ENCODE data around the gene MCRIP2.
"Not testable (repeated sequence)": the region's sequence is repeated elsewhere in the genome, so short reads cannot be mapped to it uniquely, and the experiment has no call there.

Gene MCRIP2

DNA sequence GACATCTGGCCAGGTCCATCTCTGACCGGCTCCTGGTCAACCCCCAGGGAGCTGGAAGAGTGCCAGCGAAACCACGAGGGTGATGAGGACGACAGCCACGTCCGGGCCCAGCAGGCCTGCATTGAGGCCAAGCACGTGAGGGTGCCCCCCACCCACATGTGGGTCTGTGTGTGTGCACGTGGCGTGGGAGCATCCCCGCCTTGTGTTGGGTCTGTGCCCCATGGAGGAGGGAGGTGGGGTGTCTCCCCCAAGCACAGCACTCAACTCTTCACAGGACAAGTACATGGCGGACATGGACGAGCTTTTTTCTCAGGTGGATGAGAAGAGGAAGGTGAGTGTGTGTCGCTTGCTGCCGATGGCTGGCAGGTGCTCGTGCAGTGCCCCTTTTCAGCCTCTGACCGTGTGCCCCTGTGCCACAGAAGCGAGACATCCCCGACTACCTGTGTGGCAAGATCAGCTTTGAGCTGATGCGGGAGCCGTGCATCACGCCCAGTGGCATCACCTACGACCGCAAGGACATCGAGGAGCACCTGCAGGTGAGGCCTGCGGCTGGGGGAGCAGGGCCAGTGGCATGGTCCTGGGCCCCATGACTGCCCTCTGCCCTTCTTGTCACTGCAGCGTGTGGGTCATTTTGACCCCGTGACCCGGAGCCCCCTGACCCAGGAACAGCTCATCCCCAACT, 40.3 kb downstream of the MCRIP2 start:
- DNase-seq (ENCODE audit: low spot score), result no peak

DNA sequence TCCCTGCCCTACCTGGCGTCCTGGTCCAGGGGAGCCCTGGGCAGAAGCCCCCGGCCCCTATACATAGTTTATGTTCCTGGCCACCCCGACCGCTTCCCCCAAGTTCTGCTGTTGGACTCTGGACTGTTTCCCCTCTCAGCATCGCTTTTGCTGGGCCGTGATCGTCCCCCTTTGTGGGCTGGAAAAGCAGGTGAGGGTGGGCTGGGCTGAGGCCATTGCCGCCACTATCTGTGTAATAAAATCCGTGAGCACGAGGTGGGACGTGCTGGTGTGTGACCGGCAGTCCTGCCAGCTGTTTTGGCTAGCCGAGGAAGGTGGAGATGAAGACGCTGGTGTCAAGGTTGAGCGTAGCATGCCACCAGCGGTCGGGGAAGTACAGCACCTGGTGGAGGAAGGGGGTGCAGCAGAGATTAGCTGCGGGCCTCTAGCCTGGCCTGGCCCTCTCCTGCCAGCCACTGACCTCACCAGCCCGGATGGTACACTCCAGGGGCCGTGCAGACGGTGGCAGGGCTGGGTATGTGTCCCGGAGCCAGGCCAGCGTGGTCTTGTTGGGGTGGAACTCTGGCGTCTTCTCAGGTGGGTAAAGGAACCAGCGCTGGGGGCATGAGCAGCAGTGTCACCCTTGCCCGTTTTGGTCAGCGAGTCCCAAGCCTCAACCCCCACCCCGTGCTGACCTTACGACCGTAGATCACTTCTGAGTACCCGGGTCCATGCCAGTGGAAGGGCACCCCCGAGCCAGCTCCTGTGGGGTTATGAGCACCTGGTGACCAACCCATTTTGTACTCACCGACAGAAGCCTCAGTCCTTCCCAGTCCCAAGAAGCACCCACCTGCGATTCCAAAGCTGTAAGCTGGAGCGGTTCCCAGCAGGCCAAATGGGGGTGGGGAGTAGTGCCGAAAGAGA, 41.1 kb downstream of the MCRIP2 start:
- DNase-seq (ENCODE audit: low spot score), result no peak

DNA sequence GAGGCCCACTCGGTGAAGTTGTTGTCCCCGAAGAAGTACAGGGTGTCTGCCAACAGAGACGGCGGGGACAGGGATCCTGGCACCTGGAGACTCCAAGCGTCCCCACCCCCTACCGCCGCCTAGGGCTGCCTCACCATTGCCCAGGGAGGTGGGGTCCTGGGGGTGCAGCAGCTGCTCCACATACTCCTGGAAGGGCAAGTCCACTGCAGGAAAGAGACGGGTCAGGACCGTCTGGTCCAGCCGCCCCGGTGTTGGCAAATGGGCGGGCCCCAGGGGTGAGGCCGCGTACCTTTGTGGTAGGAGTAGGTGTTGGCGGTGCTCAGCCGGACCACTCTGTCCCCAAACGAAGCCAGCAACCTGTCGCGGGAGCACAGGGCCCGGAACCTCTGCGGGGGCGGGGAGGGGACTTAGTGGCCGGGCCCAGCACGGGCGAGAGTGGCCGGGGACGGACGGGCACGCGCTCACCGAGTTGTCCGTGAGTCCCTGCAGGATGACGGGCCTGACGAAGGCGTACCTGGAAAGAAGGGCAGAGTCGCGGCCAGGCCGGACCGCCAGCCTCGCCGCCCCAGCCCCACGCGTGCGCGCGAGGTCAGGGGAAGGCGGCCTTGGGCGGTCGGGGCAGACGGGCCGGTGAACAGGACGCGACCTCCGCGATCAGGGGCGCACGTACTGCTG, 41.9 kb downstream of the MCRIP2 start:
- DNase-seq (ENCODE audit: low spot score), result no peak

DNA sequence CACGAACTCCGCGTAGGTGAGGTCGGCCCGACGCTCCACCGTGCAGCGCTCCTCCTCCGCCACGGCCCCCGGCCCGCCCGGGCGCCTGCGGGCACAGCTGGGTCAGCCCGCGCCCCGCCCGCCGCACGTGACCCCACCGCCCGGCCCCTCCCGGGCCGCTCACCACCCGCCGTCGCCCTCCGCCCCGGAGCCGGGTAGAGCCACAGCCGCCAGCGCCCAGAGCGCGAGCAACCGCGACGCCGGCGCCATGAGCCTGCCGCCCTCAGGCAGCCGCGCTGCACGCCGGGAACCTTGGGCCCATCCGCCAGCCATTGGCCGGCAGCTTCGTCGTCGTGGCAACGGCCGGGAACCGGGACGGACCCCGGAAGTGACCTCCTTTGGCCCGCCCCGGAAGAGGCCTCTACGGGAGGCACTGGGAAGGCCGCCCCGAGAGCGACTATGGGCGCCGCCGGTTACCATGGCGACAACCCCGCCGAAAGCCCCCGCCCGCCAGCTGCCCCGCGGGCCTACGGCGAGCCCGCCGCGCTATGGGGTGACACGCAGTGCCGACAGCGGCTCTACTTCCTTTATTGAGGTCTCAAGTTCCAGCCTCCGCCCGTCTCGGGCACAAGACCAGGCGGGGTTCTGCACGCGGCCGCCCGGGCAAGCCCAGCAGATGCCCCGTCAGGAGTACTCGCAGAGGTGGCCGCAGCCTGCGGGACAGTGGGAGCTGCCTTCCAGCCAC, 42.6 kb downstream of the MCRIP2 start, which contains the start of gene JMJD8:
JMJD8 (minus strand) TSS at position 264 of the 724 bp plus-strand sequence; CDS start at position 249, 15 bp downstream.
- peak; percentile 97 for DNase-seq (ENCODE audit: low spot score)

DNA sequence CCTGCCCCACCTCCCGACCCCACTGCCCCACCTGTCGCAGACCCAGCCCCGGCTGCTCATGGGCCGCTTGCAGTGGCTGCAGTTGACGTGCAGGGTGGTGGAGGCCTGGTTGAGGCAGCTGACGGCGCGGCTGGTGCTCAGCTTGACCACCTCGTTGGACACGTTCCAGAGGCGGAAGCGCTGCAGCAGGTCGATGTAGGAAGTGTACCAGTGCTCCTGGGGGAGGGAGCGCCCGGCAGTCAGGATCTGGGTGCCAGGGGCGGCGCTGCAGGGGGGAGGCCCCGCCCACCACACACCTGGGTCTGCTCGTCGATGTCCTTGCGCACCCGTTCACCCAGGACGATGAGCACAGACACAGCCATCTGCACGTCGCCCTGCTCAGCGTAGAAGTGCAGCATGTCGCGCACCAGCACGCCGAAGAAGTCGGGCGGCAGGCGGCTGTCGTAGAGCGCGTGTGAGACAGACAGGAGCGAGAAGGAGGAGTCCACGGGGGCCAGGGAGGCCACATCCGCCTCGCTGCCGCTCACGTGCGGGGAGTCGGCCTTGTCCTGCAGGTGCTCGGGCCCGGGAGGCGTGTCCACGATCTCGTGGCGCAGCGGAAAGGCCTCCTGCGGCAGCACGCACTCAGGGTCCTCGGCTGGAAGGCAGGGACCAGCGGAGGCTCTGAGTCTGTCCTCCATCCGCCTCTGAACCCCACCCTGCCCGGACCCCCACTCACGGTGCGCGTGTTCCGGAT, 43.5 kb downstream of the MCRIP2 start:
- DNase-seq (ENCODE audit: low spot score), result no peak

DNA sequence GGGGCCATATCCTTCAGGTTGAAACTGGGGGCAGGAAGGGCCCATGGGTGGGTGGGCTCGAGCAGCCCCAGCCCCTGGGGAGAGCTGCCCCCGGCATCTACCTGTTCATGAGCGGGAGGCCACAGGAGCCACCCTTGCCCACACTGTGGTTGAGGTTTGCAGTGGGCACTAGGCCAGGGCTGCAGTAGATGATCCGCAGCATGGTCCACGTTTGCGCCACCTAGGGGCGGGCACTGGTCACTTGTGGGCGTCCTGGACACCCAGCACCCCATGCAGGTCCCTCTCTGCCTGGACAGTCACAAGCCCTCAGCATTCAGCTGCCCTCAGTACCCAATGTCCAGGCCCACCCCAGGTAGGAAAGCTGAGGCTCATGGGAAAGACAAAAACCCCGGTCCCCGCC, 44.3 kb downstream of the MCRIP2 start:
- peak; percentile 74 for DNase-seq (ENCODE audit: low spot score)

DNA sequence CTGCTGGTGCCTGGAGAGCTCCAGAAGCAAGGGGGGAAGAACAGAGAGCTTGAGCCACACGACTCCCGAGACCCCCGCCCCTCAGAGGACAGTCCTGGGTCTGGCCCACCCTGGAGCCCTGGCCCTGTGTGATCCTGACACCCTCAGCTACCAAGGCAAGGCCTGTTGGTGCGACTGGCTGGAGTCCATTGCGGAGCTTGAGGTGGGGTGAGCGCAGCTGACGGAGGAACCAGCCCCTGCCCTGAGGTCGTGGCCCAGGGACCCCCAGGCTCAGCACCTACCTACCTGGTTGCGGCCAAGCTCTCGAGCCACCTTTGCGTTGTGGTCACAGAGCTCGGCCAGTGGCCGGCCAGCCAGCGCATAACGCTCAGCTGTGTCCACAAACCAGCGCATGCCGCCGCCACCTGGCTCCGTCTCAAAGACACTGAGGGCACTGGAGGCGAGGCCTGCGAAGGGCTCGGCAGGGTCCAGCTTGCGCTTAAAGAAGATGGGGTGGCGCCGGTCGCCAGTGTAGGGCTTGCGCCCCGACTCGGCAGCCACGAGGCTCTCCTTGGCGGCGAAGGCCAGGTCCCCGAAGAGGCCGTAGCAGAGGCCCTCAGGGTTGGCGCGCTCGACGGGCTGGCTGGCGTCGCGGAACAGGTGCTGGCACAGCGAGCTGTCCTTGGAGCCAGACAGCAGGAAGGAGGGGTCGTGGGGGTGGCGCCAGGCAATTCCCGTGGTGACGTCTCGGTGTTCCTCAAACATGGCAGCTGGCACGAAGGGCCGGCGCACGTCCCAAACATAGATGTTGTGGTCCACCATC, 45.0 kb downstream of the MCRIP2 start:
- DNase-seq (ENCODE audit: low spot score), result no peak

DNA sequence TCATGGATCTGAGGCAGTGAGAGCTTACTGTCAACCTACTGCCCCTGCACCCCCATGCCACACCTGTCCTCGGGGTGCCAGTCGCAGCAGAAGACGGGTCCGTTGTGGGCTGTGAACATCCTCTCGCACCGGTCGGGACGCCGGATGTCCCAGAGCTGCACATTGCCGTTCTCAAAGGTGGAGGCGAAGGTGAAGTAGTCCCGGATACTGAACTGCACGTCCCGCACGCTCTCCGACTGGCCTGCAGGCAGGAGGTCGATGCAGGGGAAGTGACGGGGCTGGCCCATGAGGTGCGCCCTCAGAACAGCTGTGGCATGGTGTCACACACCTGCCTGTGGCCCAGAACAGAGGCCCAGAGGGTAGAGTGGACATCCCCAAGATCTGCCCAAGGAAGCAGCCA, 45.9 kb downstream of the MCRIP2 start:
- DNase-seq (ENCODE audit: low spot score), result no peak

DNA sequence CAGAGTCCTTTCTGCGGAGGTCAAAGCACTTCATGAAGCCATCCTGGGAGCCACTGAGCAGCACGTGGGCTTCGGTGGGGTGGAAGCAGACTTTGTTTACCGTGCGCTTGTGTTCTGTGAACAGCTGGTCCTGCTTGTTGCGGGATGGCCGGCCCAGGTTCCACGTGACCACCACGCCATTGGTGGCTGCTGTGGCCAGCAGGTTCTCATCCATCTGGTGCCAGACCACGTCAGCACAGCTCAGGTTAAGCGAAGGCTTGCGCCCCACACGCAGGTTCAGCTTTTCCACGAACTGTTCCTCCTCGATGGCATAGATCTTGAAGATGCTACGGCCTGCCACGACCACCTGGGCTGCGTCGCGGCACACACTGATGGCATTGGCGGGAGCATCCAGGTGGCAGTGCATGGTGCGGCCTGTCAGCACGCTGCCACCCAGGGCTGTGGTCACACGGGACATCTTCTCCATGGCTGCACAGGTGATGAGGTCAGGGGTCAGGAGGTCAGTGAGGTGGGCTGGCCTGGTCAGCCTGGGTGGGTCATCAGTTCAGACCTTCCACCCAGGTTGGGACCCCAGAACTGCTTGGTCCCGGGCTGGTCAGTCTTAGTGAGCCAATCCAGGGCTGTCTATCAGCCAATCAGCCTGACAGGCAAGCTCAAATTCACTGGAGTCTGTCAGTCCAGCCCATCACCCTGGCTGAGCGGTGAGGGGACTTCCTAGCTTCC, 47.7 kb downstream of the MCRIP2 start:
- DNase-seq (ENCODE audit: low spot score), result no peak

DNA sequence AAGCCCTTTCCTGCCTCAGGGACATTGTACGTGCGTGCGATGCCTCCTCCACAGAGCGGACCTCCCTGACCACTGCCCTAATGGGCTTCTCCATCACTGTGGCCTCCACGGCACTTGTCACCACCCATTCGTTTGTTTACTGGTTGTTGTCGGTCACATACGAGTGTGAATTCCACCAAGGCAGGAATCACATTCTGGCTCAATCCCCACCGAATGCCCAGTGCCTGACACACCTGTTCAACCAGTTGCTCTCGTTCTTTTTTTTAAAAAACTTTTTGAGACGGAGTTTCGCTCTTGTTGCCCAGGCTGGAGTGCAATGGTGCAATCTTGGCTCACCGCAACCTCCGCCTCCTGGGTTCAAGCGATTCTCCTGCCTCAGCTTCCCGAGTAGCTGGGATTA, 49.6 kb downstream of the MCRIP2 start:
- not testable (repeated sequence) for DNase-seq (ENCODE audit: low spot score)

DNA sequence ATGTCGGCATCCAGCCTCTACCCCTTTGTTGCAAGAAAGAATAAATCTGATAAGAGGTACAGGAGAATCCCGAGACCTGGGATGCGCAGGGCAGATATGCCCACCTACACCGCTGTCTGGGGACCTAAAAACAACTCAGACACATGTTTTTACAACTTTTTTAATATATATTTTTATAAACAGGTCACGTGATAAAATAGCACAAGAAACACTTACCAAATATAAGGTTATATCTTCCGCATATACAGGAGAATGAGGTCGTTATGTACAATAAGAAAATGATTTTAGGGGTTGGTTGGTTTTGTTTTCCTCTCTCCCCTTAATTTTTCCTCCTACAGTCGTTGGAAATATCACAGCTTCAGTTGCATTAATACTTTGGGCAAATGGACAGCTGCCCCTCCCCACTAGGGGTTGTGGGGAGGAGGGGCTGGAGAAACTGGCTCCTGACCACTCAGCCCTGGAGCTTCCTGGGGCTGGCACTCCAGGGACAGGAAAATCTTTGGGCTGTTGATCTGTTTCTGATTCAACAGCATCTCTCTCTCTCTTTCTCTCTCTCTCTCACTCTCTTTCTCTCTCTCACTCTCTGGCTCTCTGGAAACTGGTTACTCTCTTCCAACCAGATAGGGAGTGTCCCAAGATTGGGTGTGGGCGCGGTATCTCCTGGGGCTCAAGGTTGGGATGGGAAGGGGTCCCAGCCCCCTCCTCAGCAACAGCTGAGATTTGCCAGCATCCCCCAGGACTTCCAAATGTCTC, 50.9 kb downstream of the MCRIP2 start:
- no peak for DNase-seq (ENCODE audit: low spot score)

DNA sequence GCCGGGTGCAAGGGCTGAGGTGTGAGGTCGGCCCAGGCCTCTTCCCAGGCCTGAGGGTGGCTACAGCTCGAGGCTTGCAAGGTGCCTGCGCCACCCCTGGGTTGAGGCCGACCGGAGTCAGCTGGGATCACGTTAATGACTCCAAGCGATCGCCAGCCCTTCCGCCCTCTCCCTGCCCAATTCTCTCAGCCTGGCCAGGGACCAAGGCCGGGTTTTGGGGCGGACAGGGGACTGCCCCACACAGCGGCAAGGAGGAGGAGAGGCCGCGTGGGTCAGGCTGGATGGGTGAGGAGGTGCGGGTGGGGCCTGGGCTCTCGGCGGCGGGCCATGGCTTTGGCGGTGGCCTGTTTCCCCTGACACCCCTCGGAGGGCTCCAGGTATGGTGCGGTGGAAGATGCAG, 51.7 kb downstream of the MCRIP2 start:
- DNase-seq (ENCODE audit: low spot score), result no peak

DNA sequence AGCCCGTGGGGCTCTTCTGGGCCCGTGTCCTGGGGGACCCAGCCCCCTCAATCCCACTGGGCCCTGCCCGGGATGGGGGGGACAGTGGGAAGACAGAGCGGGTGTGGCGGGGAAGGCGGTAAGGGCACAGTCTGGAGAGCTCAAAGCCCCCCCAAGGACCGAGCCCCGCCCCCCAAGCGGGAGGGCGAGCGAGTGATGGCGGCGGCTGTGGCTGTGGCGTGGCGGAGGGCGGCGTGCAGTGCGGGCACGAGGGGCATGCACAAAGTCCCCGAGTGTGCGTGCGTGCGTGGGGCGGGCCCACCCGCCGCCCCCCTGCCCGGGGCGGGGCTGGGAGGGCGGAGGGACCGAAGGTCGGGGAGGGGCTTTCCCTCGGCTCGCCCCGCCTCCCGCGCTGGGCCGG, 52.1 kb downstream of the MCRIP2 start:
- no peak for DNase-seq (ENCODE audit: low spot score)

DNA sequence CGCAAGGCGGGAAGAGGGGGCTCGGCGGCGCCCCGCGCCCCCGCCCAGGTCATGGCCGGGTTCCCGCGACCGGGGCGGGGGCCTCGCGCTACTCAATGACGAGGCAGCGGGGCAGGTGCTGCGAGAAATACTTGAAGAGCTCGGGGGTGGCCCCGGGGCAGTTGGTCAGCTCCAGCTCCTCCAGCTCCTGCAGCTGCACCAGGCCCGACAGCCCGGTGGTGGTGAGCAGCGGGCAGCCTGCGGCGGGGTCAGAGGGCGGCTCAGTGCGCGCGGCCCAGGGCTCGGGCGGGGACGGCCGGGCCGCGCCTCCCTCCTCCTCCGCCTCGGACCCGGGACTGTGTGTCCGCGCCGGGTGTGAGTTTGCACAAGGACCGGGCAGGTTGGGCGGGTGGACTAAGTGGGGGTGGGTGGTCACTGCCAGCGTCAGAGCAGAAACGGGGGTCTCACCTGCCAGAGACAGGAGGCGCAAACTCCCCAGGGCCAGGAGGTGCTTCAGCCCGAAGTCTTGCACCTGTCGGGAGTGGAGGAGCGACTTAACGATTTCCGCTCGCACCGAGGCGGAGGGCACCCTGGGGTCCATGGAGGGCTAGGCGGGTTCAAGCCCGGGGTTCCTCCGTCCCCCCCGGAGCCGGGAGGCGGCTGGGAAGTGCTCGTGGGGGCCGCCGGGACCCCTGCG, 52.7 kb downstream of the MCRIP2 start:
- DNase-seq (ENCODE audit: low spot score), result peak; percentile 77

DNA sequence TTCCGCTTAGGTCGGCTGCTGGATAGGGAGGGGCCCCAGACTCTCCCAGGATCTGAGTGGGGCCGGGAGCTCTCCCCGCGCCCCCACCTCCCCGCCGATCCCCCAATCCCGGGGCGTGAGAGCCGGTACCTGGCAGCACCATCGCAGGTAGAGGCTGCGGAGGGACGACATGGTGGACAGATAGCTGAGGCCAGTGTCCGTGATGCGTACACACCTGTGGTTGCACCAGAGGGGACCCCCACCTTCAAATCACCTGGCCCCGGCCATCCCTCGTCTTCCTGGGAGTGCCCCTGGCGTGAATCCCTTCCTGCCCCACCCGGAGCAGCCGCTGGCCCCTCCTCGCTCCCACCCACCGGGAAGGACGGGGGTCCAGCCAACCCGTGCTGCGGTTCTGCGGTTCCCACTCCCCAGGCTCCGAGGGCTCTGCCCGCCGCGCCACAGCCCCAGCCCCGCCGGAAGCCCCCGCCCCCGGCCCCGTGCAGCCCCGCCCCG, 53.3 kb downstream of the MCRIP2 start:
- no peak for DNase-seq (ENCODE audit: low spot score)

DNA sequence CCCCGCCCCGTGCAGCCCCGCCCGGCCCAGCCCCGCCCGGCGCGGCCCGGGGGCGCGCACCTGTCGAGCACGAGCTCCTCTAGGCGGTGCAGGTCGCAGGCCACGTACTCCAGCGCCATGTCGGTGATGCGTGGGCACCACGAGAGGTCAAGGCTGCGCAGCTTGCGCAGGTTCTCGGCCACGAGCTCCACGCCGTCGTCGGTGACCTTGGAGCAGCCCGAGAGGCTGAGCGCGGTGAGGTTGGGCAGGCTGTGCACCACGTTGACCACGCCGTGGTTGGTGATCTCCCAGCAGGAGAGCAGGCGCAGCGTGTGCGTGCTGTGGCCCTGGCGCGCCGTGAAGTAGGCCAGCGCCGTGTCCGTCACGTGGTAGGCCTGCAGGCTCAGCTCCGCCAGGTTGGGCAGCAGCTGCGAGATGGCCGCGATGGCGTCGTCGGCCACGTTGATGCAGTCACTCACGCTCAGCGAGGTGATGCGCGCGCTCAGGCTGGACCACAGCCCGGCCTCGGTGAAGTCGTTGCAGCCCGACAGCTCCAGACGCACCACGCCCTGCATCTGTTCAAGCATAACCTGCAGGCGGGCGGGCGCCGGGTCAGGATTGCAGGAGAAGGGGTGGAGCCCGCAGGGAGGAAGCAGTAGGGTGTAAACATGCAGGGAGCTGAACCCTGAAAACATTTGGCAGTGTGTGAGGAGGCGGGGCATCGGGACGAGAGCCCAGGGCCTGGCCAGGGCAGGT, 53.9 kb downstream of the MCRIP2 start:
- no peak for DNase-seq (ENCODE audit: low spot score)

Data from ecto neural progenitor cell (in vitro differentiated cells).